ENCODE data around the gene TWF1.
"Not testable (repeated sequence)": the region's sequence is repeated elsewhere in the genome, so short reads cannot be mapped to it uniquely, and the experiment has no call there.

The TWF1 gene

GRCh38 chr12:43805860-43806736 is at the start of gene TWF1:
TWF1 (minus strand) TSS chr12:43806317; CDS start chr12:43806245, 72 bp downstream.
- Mint-ChIP-seq H3K4me1 (peaks cover 31% of the 10 kb centered on the region), H3K9me3 (no peaks in the 10 kb centered on the region), H3K27me3 (no peaks in the 10 kb centered on the region), H3K27ac (peak within 1 kb of the TSS; percentile 99 to 100), H3K4me3 (peak within 1 kb of the TSS; percentile 91 to 94)
- peak; percentile 84 to 89 for DNase-seq
- ATAC-seq, result peak; percentile 98

- DNase-seq (no peak), ATAC-seq (no peak)
- no peaks in the 10 kb centered on the region for H3K27me3 Mint-ChIP-seq
- H3K27ac Mint-ChIP-seq, result no peak overlapping the region
- no peak overlapping the region for H3K4me3 Mint-ChIP-seq
- peaks cover under 1 to 3% of the 10 kb centered on the region in 2 donors for H3K9me3 Mint-ChIP-seq
- H3K4me1 Mint-ChIP-seq, result peaks cover 1% of the 10 kb centered on the region
These were observed 46.6 kb upstream of the TWF1 start for GRCh38 chr12:43852744-43853143.

GRCh38 chr12:43848786-43849185 is 42.7 kb upstream of the TWF1 start:
- Mint-ChIP-seq H3K27me3 (no peaks in the 10 kb centered on the region), H3K27ac (no peak overlapping the region), H3K4me1 (peaks cover 6% of the 10 kb centered on the region)

GRCh38 chr12:43848226-43848507 is 42.0 kb upstream of the TWF1 start:
- Mint-ChIP-seq H3K9me3 (peaks cover 10 to 15% of the 10 kb centered on the region in 2 donors), H3K4me1 (peaks cover 6% of the 10 kb centered on the region), H3K27me3 (no peaks in the 10 kb centered on the region), H3K4me3 (no peak overlapping the region), H3K27ac (no peak overlapping the region)
- ATAC-seq (no peak), DNase-seq (no peak)

More at GRCh38 chr12:43848786-43849185, 42.7 kb upstream of the TWF1 start:
- H3K4me3 Mint-ChIP-seq, result no peak overlapping the region
- no peak for DNase-seq
- ATAC-seq, result no peak
- peaks cover 10 to 15% of the 10 kb centered on the region in 2 donors for H3K9me3 Mint-ChIP-seq

- ATAC-seq, H3K4me3 Mint-ChIP-seq, H3K27me3 Mint-ChIP-seq, H3K27ac Mint-ChIP-seq, H3K4me1 Mint-ChIP-seq, DNase-seq: not testable (repeated sequence)
- H3K9me3 Mint-ChIP-seq, result peaks cover 10 to 15% of the 10 kb centered on the region in 2 donors
These were observed 41.5 kb upstream of the TWF1 start for GRCh38 chr12:43847425-43848225.

GRCh38 chr12:43842259-43842658 is 36.1 kb upstream of the TWF1 start:
- no peak overlapping the region for H3K4me3 Mint-ChIP-seq
- ATAC-seq, result no peak
- H3K4me1 Mint-ChIP-seq, result peaks cover 22% of the 10 kb centered on the region
- H3K9me3 Mint-ChIP-seq, result peaks cover 4 to 7% of the 10 kb centered on the region in 2 donors
- no peak for DNase-seq
- H3K27ac Mint-ChIP-seq, result no peak overlapping the region
- H3K27me3 Mint-ChIP-seq, result no peaks in the 10 kb centered on the region

- Mint-ChIP-seq H3K4me1 (peaks cover 32% of the 10 kb centered on the region), H3K9me3 (no peaks in the 10 kb centered on the region), H3K4me3 (no peak overlapping the region), H3K27me3 (no peaks in the 10 kb centered on the region), H3K27ac (no peak overlapping the region)
- no peak for ATAC-seq
- no peak for DNase-seq
These were observed 35.1 kb upstream of the TWF1 start for GRCh38 chr12:43841253-43841652.

- DNase-seq, result no peak
- Mint-ChIP-seq H3K9me3 (no peaks in the 10 kb centered on the region), H3K4me1 (peaks cover 33% of the 10 kb centered on the region), H3K27ac (no peak overlapping the region), H3K4me3 (no peak overlapping the region), H3K27me3 (no peaks in the 10 kb centered on the region)
- ATAC-seq, result no peak
These were observed 34.2 kb upstream of the TWF1 start for GRCh38 chr12:43840338-43840737.

GRCh38 chr12:43836475-43836989 is 30.4 kb upstream of the TWF1 start:
- Mint-ChIP-seq H3K9me3 (no peaks in the 10 kb centered on the region), H3K4me3 (peak overlapping the region; percentile 55 to 89), H3K4me1 (peaks cover 60% of the 10 kb centered on the region), H3K27me3 (no peaks in the 10 kb centered on the region), H3K27ac (peak overlapping the region; percentile 84 to 95)
- DNase-seq, result no peak
- no peak for ATAC-seq

GRCh38 chr12:43835656-43836474 is 29.7 kb upstream of the TWF1 start, which contains the start of gene TMEM117:
TMEM117 (plus strand) TSS chr12:43836081.
- H3K27ac Mint-ChIP-seq, result peak within 1 kb of the TSS; percentile 84 to 95
- peak within 1 kb of the TSS; percentile 70 to 89 for H3K4me3 Mint-ChIP-seq
- no peaks in the 10 kb centered on the region for H3K9me3 Mint-ChIP-seq
- DNase-seq, result peak; percentile 57 to 60
- H3K4me1 Mint-ChIP-seq, result peaks cover 60% of the 10 kb centered on the region
- peak; percentile 69 for ATAC-seq
- H3K27me3 Mint-ChIP-seq, result no peaks in the 10 kb centered on the region

- Mint-ChIP-seq H3K4me1 (peaks cover 60% of the 10 kb centered on the region), H3K9me3 (no peaks in the 10 kb centered on the region), H3K27me3 (no peaks in the 10 kb centered on the region), H3K27ac (no peak overlapping the region), H3K4me3 (peak overlapping the region; percentile 70 to 85)
- DNase-seq (no peak), ATAC-seq (peak; percentile 11)
These were observed 29.1 kb upstream of the TWF1 start for GRCh38 chr12:43835264-43835655.

GRCh38 chr12:43832463-43833168 is 26.5 kb upstream of the TWF1 start:
- peak; percentile 10 to 44 for DNase-seq

GRCh38 chr12:43827093-43827492 is 21.0 kb upstream of the TWF1 start:
- no peaks in the 10 kb centered on the region for H3K9me3 Mint-ChIP-seq
- ATAC-seq, result no peak
- H3K4me1 Mint-ChIP-seq, result peaks cover 6% of the 10 kb centered on the region
- peaks cover 11% of the 10 kb centered on the region for H3K27me3 Mint-ChIP-seq
- H3K27ac Mint-ChIP-seq, result no peak overlapping the region
- no peak for DNase-seq
- no peak overlapping the region for H3K4me3 Mint-ChIP-seq

More at GRCh38 chr12:43832463-43833168, 26.5 kb upstream of the TWF1 start:
- H3K27me3 Mint-ChIP-seq, result peaks cover 11% of the 10 kb centered on the region
- ATAC-seq, result peak; percentile 83
- peaks cover 41% of the 10 kb centered on the region for H3K4me1 Mint-ChIP-seq
- H3K9me3 Mint-ChIP-seq, result no peaks in the 10 kb centered on the region
- no peak overlapping the region for H3K27ac Mint-ChIP-seq
- no peak overlapping the region for H3K4me3 Mint-ChIP-seq

- H3K27ac Mint-ChIP-seq, result no peak overlapping the region
- peaks cover 11% of the 10 kb centered on the region for H3K27me3 Mint-ChIP-seq
- peaks cover 2% of the 10 kb centered on the region for H3K4me1 Mint-ChIP-seq
- DNase-seq (no peak), ATAC-seq (no peak)
- no peaks in the 10 kb centered on the region for H3K9me3 Mint-ChIP-seq
- H3K4me3 Mint-ChIP-seq, result no peak overlapping the region
These were observed 20.6 kb upstream of the TWF1 start for GRCh38 chr12:43826681-43827080.
